SU-DHL-6 (cell line): ENCODE data around the gene CIB4.

Experiments
- H2AFZ ChIP-seq: fragments of 200-600 bp; sonication (generic); 2 replicates; pipeline ENCODE4 v1.6.1; 2014; ENCODE audit warnings: low read depth, mild to moderate bottlenecking, moderate library complexity, mixed read lengths, antibody characterized with exemption, low read length; ENCODE audit not compliant: severe bottlenecking
- H3F3A ChIP-seq: fragments of 200-600 bp; shearing (Covaris generic); 2 replicates; pipeline ENCODE4 v1.6.0; 2016; ENCODE audit warnings: antibody characterized with exemption, mild to moderate bottlenecking; ENCODE audit not compliant: insufficient read depth
- H3K27ac ChIP-seq: fragments of 200-600 bp; sonication (generic); 2 replicates; pipeline ENCODE4 v1.5.1; 2016; ENCODE audit warnings: low read depth, mild to moderate bottlenecking, low read length, moderate library complexity, mixed read lengths
- H3K27me3 ChIP-seq: fragments of 200-600 bp; sonication (generic), shearing (Covaris generic); 2 replicates; pipeline ENCODE4 v1.6.0; 2014; ENCODE audit warnings: mild to moderate bottlenecking, low read length
- H3K36me3 ChIP-seq: fragments of 200-600 bp; sonication (generic); 2 replicates; pipeline ENCODE4 v1.6.1; 2014; ENCODE audit warnings: mild to moderate bottlenecking, low read length, mixed read lengths
- H3K4me2 ChIP-seq: fragments of 300-600, 200-600 bp; shearing (Covaris generic), sonication (generic); 2 replicates; pipeline ENCODE4 v1.6.0; 2014; ENCODE audit warnings: low read length, low read depth, mild to moderate bottlenecking; ENCODE audit not compliant: poor library complexity, severe bottlenecking
- H3K4me3 ChIP-seq: fragments of 200-600 bp; sonication (generic); 2 replicates; pipeline ENCODE4 v1.5.1; 2014; ENCODE audit warnings: antibody characterized with exemption, low read length, mild to moderate bottlenecking, mixed read lengths; ENCODE audit not compliant: insufficient read depth, poor library complexity, severe bottlenecking
- H3K79me2 ChIP-seq: fragments of 200-600 bp; sonication (generic); 2 replicates; pipeline ENCODE4 v1.6.1; 2014; ENCODE audit warnings: mild to moderate bottlenecking, low read length, moderate library complexity; ENCODE audit not compliant: insufficient read depth
- H3K9ac ChIP-seq: fragments of 200-600 bp; sonication (generic); 2 replicates; pipeline ENCODE4 v1.7.0; 2014; ENCODE audit warnings: mild to moderate bottlenecking, low read length
- H3K9me2 ChIP-seq: fragments of 200-600 bp; sonication (generic); replicated peaks from 2 replicates; pipeline ENCODE4 v1.6.1; 2014; ENCODE audit warnings: low read length; ENCODE audit not compliant: insufficient read depth
- H3K9me3 ChIP-seq: fragments of 200-600 bp; sonication (generic); 2 replicates; pipeline ENCODE4 v1.6.1; 2014; ENCODE audit warnings: low read length, mixed read lengths; ENCODE audit not compliant: insufficient read depth
- H4K20me1 ChIP-seq: fragments of 200-600 bp; sonication (generic); 2 replicates; pipeline ENCODE4 v1.6.1; 2014; ENCODE audit warnings: low read depth, mild to moderate bottlenecking, antibody characterized with exemption, low read length, moderate library complexity, mixed read lengths
- CTCF ChIP-seq: fragments of 200-600 bp; sonication (generic); IDR thresholded peaks from one replicate; pipeline ENCODE4 v1.5.1; 2017; ENCODE audit warnings: antibody characterized with exemption, mild to moderate bottlenecking, low read length, moderate library complexity; ENCODE audit not compliant: insufficient read depth, poor library complexity, severe bottlenecking
- EZH2phosphoT487 ChIP-seq: fragments of 200-600 bp; sonication (generic), shearing (Covaris generic); conservative IDR thresholded peaks from 2 replicates; pipeline ENCODE4 v1.6.1; 2018; ENCODE audit warnings: mild to moderate bottlenecking, antibody characterized with exemption, low read length, moderate library complexity, mixed read lengths

Gene CIB4

GRCh38 chr2:26558271-26559043 lies 82.7 kb downstream of the CIB4 start:
- no peak overlapping the region for H3K9ac ChIP-seq
- no peaks in the 10 kb centered on the region for H3K27me3 ChIP-seq
- no peaks in the 10 kb centered on the region for H3K9me3 ChIP-seq
- no peaks in the 10 kb centered on the region for H3K9me2 ChIP-seq
- H4K20me1 ChIP-seq = no peaks in the 10 kb centered on the region
- no peak overlapping the region for H2AFZ ChIP-seq
- no peak overlapping the region for H3K4me3 ChIP-seq
- no peaks in the 10 kb centered on the region for H3K36me3 ChIP-seq
- no peaks in the 10 kb centered on the region for H3K79me2 ChIP-seq
- no peak overlapping the region for H3K27ac ChIP-seq
- H3F3A ChIP-seq = no peaks in the 10 kb centered on the region
- TF ChIP-seq EZH2phosphoT487 (no peak), CTCF (no peak)
- no peak overlapping the region for H3K4me2 ChIP-seq

- no peaks in the 10 kb centered on the region for H3K36me3 ChIP-seq
- no peak overlapping the region for H3K9ac ChIP-seq
- no peak overlapping the region for H3K27ac ChIP-seq
- no peak overlapping the region for H3K4me3 ChIP-seq
- H3K9me2 ChIP-seq = no peaks in the 10 kb centered on the region
- H3K4me2 ChIP-seq = no peak overlapping the region
- TF ChIP-seq CTCF (no peak), EZH2phosphoT487 (no peak)
- H3F3A ChIP-seq = no peaks in the 10 kb centered on the region
- no peaks in the 10 kb centered on the region for H3K27me3 ChIP-seq
- no peaks in the 10 kb centered on the region for H3K79me2 ChIP-seq
- H3K9me3 ChIP-seq = no peaks in the 10 kb centered on the region
- no peaks in the 10 kb centered on the region for H4K20me1 ChIP-seq
- H2AFZ ChIP-seq = no peak overlapping the region
These were observed 83.8 kb downstream of the CIB4 start for GRCh38 chr2:26557244-26557925.

- H3K27me3 ChIP-seq = no peaks in the 10 kb centered on the region
- H3K9me2 ChIP-seq = no peaks in the 10 kb centered on the region
These were observed 84.6 kb downstream of the CIB4 start for GRCh38 chr2:26556309-26557243.

More at GRCh38 chr2:26556309-26557243, 84.6 kb downstream of the CIB4 start:
- no peaks in the 10 kb centered on the region for H3K36me3 ChIP-seq
- H3K4me3 ChIP-seq = no peak overlapping the region
- no peaks in the 10 kb centered on the region for H3F3A ChIP-seq
- TF ChIP-seq EZH2phosphoT487 (no peak), CTCF (no peak)
- H4K20me1 ChIP-seq = no peaks in the 10 kb centered on the region
- no peak overlapping the region for H3K27ac ChIP-seq
- no peak overlapping the region for H2AFZ ChIP-seq
- H3K4me2 ChIP-seq = no peak overlapping the region
- no peaks in the 10 kb centered on the region for H3K79me2 ChIP-seq
- H3K9me3 ChIP-seq = no peaks in the 10 kb centered on the region
- no peak overlapping the region for H3K9ac ChIP-seq
